Tibial artery (tissue), 4 donors: ENCODE measurements around the gene TXLNG.
"Not testable (repeated sequence)": the region's sequence is repeated elsewhere in the genome, so short reads cannot be mapped to it uniquely, and the experiment has no call there.

Experiments used
- DNase-seq, 2 donors: peaks; one replicate each; pipeline ENCODE4 v3.0.0-alpha.2; 2019
- H3K27ac ChIP-seq, 2 donors: fragments of 200-600 bp; sonication (generic) in 1 of 2; 1 replicate in 1 of 2; 2 replicates in 1 of 2; pipeline ENCODE4 v1.5.1; 2018 to 2019; ENCODE audit warnings: mild to moderate bottlenecking in 1 of 2
- H3K27me3 ChIP-seq, 2 donors: fragments of 200-600 bp; sonication (generic) in 1 of 2; one replicate each; pipeline versions ENCODE4 v1.5.1 to v1.6.0; 2016 to 2019
- H3K36me3 ChIP-seq, 3 donors: fragments of 200-600 bp; sonication (generic) in 2 of 3; one replicate each; pipeline ENCODE4 v1.5.1; 2016 to 2019; ENCODE audit warnings: mild to moderate bottlenecking in 2 of 3
- H3K4me1 ChIP-seq, 4 donors: fragments of 200-600 bp; sonication (generic) in 2 of 4; 1 replicate in 3 of 4; 2 replicates in 1 of 4; pipeline ENCODE4 v1.5.1; 2016 to 2019
- H3K4me3 ChIP-seq, 2 donors: fragments of 200-600 bp; sonication (generic) in 1 of 2; 1 replicate in 1 of 2; 2 replicates in 1 of 2; pipeline ENCODE4 v1.5.1; 2018 to 2019; ENCODE audit warnings: mild to moderate bottlenecking in 2 of 2
- H3K9me3 ChIP-seq, 3 donors: fragments of 200-600 bp; sonication (generic) in 1 of 3; one replicate each; pipeline ENCODE4 v1.5.1; 2016 to 2019
- CTCF ChIP-seq, 2 experiments: fragments of 200-600 bp in 1 of 2; fragments of 450-650 bp in 1 of 2; IDR thresholded peaks; one replicate each; pipeline ENCODE4 v1.5.1; 2017 to 2019; ENCODE audit warnings: antibody characterized with exemption in 2 of 2, mild to moderate bottlenecking in 1 of 2, moderate library complexity in 1 of 2
- intact Hi-C: fragments of 100-400 bp; cut with DNase I; formaldehyde crosslinking; loops from one replicate; pipeline ENCODE4 v1.15.0; 2023; ENCODE audit warnings: low total_unique reads

TXLNG gene

DNA sequence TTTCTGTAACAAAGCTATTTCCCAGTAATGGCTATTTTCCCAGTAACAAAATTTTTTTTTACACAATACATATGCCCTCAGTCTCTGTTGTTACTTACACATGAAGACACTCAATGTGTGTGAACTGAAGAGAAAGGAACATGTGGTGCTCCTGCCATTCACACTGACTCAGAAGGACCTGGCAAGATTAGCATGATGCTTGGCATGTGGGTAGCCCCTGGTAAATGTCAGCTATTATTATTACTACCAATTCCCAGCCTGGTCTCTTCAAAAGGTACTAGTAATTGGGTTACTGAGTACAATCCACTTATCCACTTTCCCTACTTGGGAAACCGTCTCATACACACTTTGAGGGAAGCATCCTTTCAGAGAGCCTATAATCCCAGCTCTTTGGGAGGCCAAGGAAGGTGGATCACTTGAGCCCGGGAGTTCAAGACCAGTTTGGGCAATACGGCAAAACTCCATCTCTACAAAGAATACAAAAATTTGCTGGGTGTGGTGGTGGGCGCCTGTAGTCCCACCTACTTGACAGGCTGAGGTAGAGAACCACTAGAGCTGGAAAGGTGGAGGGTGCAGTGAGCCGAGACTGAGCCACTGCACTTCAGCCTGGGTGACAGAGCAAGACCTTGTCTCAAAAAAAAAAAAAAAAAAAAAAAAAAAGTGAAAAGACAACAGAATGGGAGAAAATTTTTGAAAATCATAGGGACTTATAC is 69.3 kb downstream of the TXLNG start:
- TF ChIP-seq CTCF (IDR thresholded peaks at IDR 0.05), result no peak
- Histone ChIP-seq H3K27me3 (no peaks in the 10 kb centered on the region), H3K27ac (no peak overlapping the region), H3K4me1 (no peaks in the 10 kb centered on the region), H3K9me3 (no peaks in the 10 kb centered on the region), H3K4me3 (no peak overlapping the region), H3K36me3 (peaks cover 0 to 46% (median 44%) of the 10 kb centered on the region in 3 donors)
- intact Hi-C loops, result no loop called here
- DNase-seq, result no peak

DNA sequence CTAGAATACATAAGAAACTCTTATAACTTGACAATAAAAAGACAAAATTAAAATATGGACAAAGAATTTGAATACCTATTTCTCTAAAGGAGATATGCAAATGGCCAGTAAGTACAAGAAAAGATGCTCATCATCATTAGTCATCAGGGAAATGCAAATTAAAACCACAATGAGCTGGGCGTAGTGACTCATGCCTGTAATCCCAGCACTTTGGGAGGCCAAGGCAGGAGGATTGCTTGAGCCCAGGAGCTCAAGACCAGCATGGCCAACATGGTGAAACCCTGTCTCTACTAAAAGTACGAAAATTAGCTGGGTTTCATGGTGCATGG is 69.8 kb downstream of the TXLNG start:
- H3K4me1 ChIP-seq, DNase-seq, H3K4me3 ChIP-seq, H3K27ac ChIP-seq, H3K9me3 ChIP-seq, intact Hi-C loops, H3K27me3 ChIP-seq: not testable (repeated sequence)
- peaks cover 0 to 46% (median 44%) of the 10 kb centered on the region in 3 donors for H3K36me3 ChIP-seq

DNA sequence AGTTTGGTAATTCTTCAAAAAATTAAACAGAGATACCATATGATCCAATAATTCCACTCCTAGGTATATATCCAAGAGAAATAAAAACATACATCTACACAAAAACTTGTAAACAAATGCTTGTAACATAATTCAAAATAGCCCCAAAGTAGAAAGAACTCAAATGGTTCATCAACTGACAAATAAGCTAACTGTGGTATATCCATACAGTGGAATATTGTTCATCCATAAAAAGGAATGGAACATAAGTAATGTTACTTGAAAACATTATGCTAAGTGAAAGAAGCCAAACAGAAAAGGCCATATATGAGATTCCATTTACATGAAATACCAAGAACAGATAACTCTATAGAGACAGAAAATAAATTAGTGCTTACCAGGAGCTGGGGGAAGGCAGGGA is 70.5 kb downstream of the TXLNG start:
- Histone ChIP-seq H3K9me3 (no peaks in the 10 kb centered on the region), H3K27me3 (no peaks in the 10 kb centered on the region), H3K36me3 (peaks cover 0 to 52% (median 45%) of the 10 kb centered on the region in 3 donors), H3K27ac (no peak overlapping the region), H3K4me3 (no peak overlapping the region), H3K4me1 (no peaks in the 10 kb centered on the region)
- no peak for TF ChIP-seq CTCF (IDR thresholded peaks at IDR 0.05)
- DNase-seq, result no peak
- intact Hi-C loops, result no loop called here

- Histone ChIP-seq H3K4me3 (no peak overlapping the region), H3K36me3 (peaks cover 0 to 13% (median 8%) of the 10 kb centered on the region in 3 donors), H3K27me3 (no peaks in the 10 kb centered on the region), H3K4me1 (peaks cover 0 to 35% (median 0%) of the 10 kb centered on the region in 4 donors), H3K27ac (no peak overlapping the region), H3K9me3 (no peaks in the 10 kb centered on the region)
- DNase-seq, result no peak
- intact Hi-C loops, result no loop called here
- no peak for TF ChIP-seq CTCF (IDR thresholded peaks at IDR 0.05)
These were observed 76.6 kb downstream of the TXLNG start for GRCh38 chrX:16862829-16863228.

- Histone ChIP-seq H3K9me3 (no peaks in the 10 kb centered on the region), H3K27me3 (no peaks in the 10 kb centered on the region), H3K27ac (peak overlapping the region in 1 of 2 donors; percentile 88), H3K36me3 (no peaks in the 10 kb centered on the region), H3K4me1 (peaks cover 0 to 54% (median 15%) of the 10 kb centered on the region in 4 donors), H3K4me3 (peak overlapping the region in 1 of 2 donors; percentile 80)
- TF ChIP-seq CTCF (IDR thresholded peaks at IDR 0.05), result no peak
- no peak for DNase-seq
- intact Hi-C loops, result no loop called here
These were observed 81.7 kb downstream of the TXLNG start for GRCh38 chrX:16867947-16868346.

- intact Hi-C loops, result no loop called here
- peak overlapping the region; percentile 75 to 80 for H3K4me3 ChIP-seq
- no peak for TF ChIP-seq CTCF (IDR thresholded peaks at IDR 0.05)
- peak overlapping the region; percentile 86 to 88 for H3K27ac ChIP-seq
- peaks cover 0 to 54% (median 15%) of the 10 kb centered on the region in 4 donors for H3K4me1 ChIP-seq
- DNase-seq, result no peak
- no peaks in the 10 kb centered on the region for H3K27me3 ChIP-seq
- no peaks in the 10 kb centered on the region for H3K9me3 ChIP-seq
- H3K36me3 ChIP-seq, result no peaks in the 10 kb centered on the region
These were observed 82.7 kb downstream of the TXLNG start for GRCh38 chrX:16868920-16869319.
